Karpas-422 (cell line): ENCODE results near the gene EPN3. TPM values are rescaled to one million over a fixed set of nuclear protein-coding genes. Genes with fewer than 3 reads are reported as not detected.
A peak's percentile ranks its signal among the peaks of the same experiment; 100 is the strongest.

Source experiments
- DNase-seq: peaks from one replicate; pipeline ENCODE4 v3.0.0-alpha.2; 2015
- H2AFZ ChIP-seq: fragments of 200-600 bp; sonication (generic); 2 replicates; pipeline ENCODE4 v1.6.1; 2014; ENCODE audit warnings: antibody characterized with exemption, low read length, mixed read lengths
- H3K27ac ChIP-seq: fragments of 200-600 bp; sonication (generic); 2 replicates; pipeline ENCODE4 v1.5.1; 2014; ENCODE audit warnings: mild to moderate bottlenecking, low read length, moderate library complexity
- H3K27me3 ChIP-seq: fragments of 200-600 bp; sonication (generic); 2 replicates; pipeline ENCODE4 v1.6.1; 2014; ENCODE audit warnings: low read length, mixed read lengths
- H3K36me3 ChIP-seq: fragments of 200-600 bp; sonication (generic); 2 replicates; pipeline ENCODE4 v1.6.1; 2014; ENCODE audit warnings: low read length, mixed read lengths; ENCODE audit not compliant: insufficient read depth
- H3K4me1 ChIP-seq: fragments of 200-600 bp; sonication (generic); 2 replicates; pipeline ENCODE4 v1.6.1; 2014; ENCODE audit warnings: mild to moderate bottlenecking, low read length, mixed read lengths
- H3K4me2 ChIP-seq: fragments of 200-600 bp; sonication (generic); 2 replicates; pipeline ENCODE4 v1.6.1; 2014; ENCODE audit warnings: low read length, low read depth, mild to moderate bottlenecking; ENCODE audit not compliant: poor library complexity, severe bottlenecking
- H3K4me3 ChIP-seq: fragments of 200-600 bp; sonication (generic); 2 replicates; pipeline ENCODE4 v1.5.1; 2014; ENCODE audit warnings: mild to moderate bottlenecking, antibody characterized with exemption, low read length, mixed read lengths
- H3K79me2 ChIP-seq: fragments of 200-600 bp; sonication (generic); 2 replicates; pipeline ENCODE4 v1.6.1; 2014; ENCODE audit warnings: mild to moderate bottlenecking, low read length, mixed read lengths
- H3K9ac ChIP-seq: fragments of 200-600 bp; sonication (generic); 2 replicates; pipeline ENCODE4 v1.6.0; 2014; ENCODE audit warnings: low read length
- H3K9me2 ChIP-seq: fragments of 200-600 bp; sonication (generic), shearing (Covaris generic); replicated peaks from 2 replicates; pipeline ENCODE4 v1.6.0; 2014; ENCODE audit warnings: mild to moderate bottlenecking, low read length, moderate library complexity; ENCODE audit not compliant: insufficient read depth
- H3K9me3 ChIP-seq: fragments of 300-700, 200-600 bp; sonication (generic); 2 replicates; pipeline ENCODE4 v1.6.1; 2014; ENCODE audit warnings: low read length, mixed read lengths
- H4K20me1 ChIP-seq: fragments of 200-600 bp; sonication (generic); 2 replicates; pipeline ENCODE4 v1.6.1; 2014; ENCODE audit warnings: mild to moderate bottlenecking, antibody characterized with exemption, low read length, low read depth; ENCODE audit not compliant: insufficient read depth
- total RNA-seq: library from RNA; depleted of rRNA; stranded (reverse); fragments of >200 nt; shearing (Covaris generic); gene quantifications from 2 replicates; pipeline ENCODE4 v1.2.3, GENCODE V29; 2014; ENCODE audit warnings: low replicate concordance

Gene EPN3
- total RNA-seq, 1 experiment from 2014 or later = not detected

DNA sequence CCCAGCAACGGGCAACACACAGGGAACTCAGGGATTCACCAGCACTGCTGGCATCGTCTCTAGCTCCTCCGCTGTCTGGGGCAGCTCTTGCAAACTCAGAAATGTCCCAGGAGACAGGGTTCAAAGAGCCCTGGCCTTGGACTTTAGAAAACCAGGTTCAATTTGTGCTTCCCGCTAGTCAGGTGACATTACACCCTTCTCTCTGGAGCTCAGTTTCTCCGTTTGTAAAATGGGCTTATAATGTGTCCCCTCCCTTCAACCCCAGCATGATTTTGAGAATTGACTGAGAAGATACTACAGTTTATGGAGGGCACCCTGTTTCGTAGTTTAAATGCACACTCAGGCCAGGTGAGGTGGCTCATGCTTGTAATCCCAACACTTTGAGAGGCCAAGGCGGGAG is 26.2 kb upstream of the EPN3 start:
- Histone ChIP-seq H4K20me1 (no peaks in the 10 kb centered on the region), H3K9me2 (no peaks in the 10 kb centered on the region), H3K4me2 (no peak overlapping the region), H3K4me1 (peaks cover 15% of the 10 kb centered on the region), H3K4me3 (no peak overlapping the region), H3K36me3 (no peaks in the 10 kb centered on the region), H3K27me3 (no peaks in the 10 kb centered on the region), H3K79me2 (no peaks in the 10 kb centered on the region), H3K9ac (no peak overlapping the region), H3K9me3 (no peaks in the 10 kb centered on the region), H2AFZ (no peak overlapping the region), H3K27ac (no peak overlapping the region)
- no peak for DNase-seq

DNA sequence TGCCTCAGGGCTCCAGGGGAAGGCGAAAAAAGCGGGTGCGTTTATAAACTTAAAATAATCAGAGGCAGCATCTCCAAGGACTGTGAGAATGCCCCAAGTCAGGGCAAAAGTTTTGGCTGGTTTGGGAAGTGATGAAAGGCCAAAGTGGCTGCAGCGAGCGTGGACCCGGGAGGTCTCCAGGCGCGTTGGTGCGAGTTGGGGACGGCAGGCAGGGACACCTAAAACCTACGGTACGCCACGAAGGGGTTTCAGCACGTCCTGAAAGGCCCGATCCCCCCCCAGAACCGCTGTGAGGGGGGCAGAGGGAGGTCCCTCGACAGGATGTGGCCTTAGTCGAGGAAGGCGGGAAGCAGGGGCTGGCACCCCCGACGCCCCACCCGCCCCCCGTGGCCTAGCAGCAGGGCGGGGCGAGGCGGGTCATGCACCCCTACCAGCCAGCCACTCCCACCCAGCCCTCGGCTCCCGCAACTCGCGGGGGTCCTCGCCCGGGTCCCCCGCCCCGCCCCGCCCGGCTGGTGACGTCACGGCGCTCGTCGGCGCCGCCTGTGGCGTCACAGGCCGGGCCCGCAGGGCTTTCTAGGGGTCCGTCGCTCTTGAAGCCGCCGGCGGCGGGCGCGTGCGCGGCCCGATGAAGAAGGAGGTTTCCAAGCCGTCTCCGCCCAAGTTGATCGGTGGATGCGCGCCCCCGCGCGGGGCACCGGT is 24.5 kb upstream of the EPN3 start, which contains the start of gene MYCBPAP:
TSS of gene MYCBPAP (plus strand) at position 569 of the 702 bp plus-strand sequence. CDS start 236 bp downstream, outside the sequence.
- H3K4me3 ChIP-seq = peak within 1 kb of the TSS; percentile 94
- H3K9me3 ChIP-seq = no peaks in the 10 kb centered on the region
- H3K36me3 ChIP-seq = no peaks in the 10 kb centered on the region
- peak; percentile 94 for DNase-seq
- H3K79me2 ChIP-seq = no peaks in the 10 kb centered on the region
- H3K4me1 ChIP-seq = peaks cover 15% of the 10 kb centered on the region
- H3K4me2 ChIP-seq = peak within 1 kb of the TSS; percentile 100
- H3K27ac ChIP-seq = no peak within 1 kb of the TSS
- H3K9me2 ChIP-seq = no peaks in the 10 kb centered on the region
- peak within 1 kb of the TSS; percentile 94 for H3K9ac ChIP-seq
- no peaks in the 10 kb centered on the region for H4K20me1 ChIP-seq
- H3K27me3 ChIP-seq = no peaks in the 10 kb centered on the region
- peak within 1 kb of the TSS; percentile 99 for H2AFZ ChIP-seq

DNA sequence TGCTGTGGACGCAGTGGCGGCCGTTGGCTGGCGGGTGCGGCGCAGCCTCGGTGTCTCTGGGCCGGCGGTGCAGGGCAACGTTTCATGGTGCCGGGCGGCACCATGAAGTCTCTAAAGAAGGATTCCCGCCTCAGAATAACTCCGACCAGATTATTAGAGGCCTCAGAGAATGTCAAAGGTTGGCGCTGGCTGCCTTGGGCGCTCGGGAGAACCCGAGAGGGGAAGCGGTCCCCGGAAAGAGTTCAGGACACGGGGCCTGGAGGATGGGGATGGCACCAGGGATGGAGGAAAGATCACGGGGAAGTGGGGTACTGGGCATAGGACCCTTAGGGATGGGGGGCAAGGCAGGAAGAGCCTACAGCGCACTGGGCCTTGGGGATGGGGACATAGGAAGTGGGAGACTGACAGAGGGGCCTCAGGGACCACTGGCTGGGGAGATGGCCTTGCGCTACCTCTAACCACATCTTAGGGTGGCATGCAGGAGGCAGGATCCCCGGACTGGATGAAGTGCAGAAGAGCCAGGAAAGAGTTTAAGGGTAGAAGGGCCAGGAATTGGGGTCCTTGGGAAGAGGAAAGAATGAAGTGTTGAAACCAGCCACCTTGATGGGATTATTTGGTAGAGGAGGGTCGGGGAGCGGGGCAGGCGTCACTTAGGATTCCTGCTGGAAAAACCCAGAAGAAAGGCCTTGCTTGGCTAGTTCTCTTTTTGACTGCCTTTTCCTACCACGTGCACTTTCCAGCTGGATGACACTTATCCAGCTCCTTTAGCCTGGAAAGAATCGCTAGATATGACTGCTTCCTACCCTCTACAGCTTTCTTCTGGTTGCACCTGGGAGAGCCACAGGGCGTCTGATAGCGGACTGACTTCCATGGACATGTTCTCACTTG is 23.7 kb upstream of the EPN3 start:
- Histone ChIP-seq H4K20me1 (no peaks in the 10 kb centered on the region), H3K36me3 (no peaks in the 10 kb centered on the region), H2AFZ (peak overlapping the region; percentile 99), H3K9me2 (no peaks in the 10 kb centered on the region), H3K27ac (no peak overlapping the region), H3K9me3 (no peaks in the 10 kb centered on the region), H3K4me2 (peak overlapping the region; percentile 100), H3K27me3 (no peaks in the 10 kb centered on the region), H3K79me2 (no peaks in the 10 kb centered on the region), H3K9ac (peak overlapping the region; percentile 94), H3K4me3 (peak overlapping the region; percentile 94), H3K4me1 (peaks cover 15% of the 10 kb centered on the region)
- DNase-seq = no peak

DNA sequence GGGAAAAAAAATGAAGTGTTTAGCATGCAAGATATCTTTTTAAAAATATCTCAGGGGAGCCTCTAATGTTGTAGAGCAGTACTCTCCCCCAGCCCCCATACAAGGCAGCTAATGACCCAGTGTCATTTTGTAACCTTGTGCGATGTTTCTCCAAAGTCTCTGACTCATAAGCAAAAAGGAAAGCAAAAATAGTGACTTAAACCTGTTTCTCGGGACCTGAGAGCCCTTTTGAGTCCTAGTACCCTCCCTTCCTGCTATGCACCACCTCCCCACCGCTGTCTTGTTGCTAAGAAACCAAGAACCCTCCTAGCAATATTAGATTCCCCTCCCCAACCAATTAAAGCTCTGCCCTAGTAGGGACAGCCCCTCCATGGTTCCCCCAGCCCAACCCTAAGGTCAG is 21.5 kb upstream of the EPN3 start:
- Histone ChIP-seq H3K9ac (no peak overlapping the region), H3K27ac (no peak overlapping the region)

DNA sequence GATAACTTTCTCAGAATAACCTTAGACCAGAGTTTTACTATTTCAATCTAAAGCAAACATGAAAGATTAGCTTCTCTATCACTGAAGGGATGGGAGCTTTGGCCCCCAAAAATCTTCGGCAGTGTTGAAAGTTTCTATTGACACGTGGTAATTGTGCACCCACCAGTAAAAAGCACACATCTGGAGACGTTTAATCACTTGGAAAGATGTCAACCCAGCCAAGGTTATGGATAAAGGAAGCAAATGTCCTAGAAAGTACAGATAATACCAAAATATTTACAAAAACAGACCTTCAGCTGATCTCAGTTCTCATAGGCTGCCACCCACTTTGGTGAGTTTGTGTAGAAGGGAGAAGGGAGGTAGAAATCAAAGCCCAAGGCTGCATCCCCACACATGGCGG is 19.0 kb upstream of the EPN3 start:
- H2AFZ ChIP-seq = no peak overlapping the region
- no peaks in the 10 kb centered on the region for H3K79me2 ChIP-seq
- peaks cover 16% of the 10 kb centered on the region for H3K4me1 ChIP-seq
- H3K36me3 ChIP-seq = no peaks in the 10 kb centered on the region
- H3K4me2 ChIP-seq = no peak overlapping the region
- no peaks in the 10 kb centered on the region for H4K20me1 ChIP-seq
- no peak overlapping the region for H3K9ac ChIP-seq
- no peaks in the 10 kb centered on the region for H3K9me3 ChIP-seq
- no peaks in the 10 kb centered on the region for H3K9me2 ChIP-seq
- no peaks in the 10 kb centered on the region for H3K27me3 ChIP-seq
- no peak for DNase-seq
- no peak overlapping the region for H3K4me3 ChIP-seq
- H3K27ac ChIP-seq = no peak overlapping the region

More for the DNA sequence above, 21.5 kb upstream of the EPN3 start:
- no peaks in the 10 kb centered on the region for H3K9me2 ChIP-seq
- H3K4me3 ChIP-seq = no peak overlapping the region
- H3K79me2 ChIP-seq = no peaks in the 10 kb centered on the region
- no peak for DNase-seq
- no peak overlapping the region for H3K4me2 ChIP-seq
- no peaks in the 10 kb centered on the region for H4K20me1 ChIP-seq
- peaks cover 23% of the 10 kb centered on the region for H3K4me1 ChIP-seq
- no peaks in the 10 kb centered on the region for H3K27me3 ChIP-seq
- H3K9me3 ChIP-seq = no peaks in the 10 kb centered on the region
- H2AFZ ChIP-seq = no peak overlapping the region
- H3K36me3 ChIP-seq = no peaks in the 10 kb centered on the region

DNA sequence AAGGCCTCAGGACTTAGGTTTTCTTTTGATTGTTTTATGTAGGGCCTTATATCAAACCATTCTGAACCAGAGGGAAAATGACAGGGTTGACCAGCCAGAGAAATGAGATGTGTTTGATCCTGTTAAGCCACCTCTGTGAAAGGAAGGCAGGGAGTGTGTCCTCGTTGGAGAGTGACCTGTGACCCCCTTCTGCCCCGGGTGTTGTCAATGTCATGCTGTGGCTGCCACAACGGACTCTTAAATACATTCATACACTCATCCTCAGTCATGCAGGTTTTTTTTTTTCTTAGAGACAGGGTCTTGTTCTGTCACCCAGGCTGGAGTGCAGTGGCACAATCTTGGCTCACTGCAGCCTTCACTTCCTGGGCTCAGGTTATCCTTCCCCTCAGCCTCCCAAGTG is 18.1 kb upstream of the EPN3 start:
- H4K20me1 ChIP-seq = no peaks in the 10 kb centered on the region
- no peaks in the 10 kb centered on the region for H3K9me3 ChIP-seq
- no peak for DNase-seq
- no peak overlapping the region for H2AFZ ChIP-seq
- H3K4me3 ChIP-seq = no peak overlapping the region
- no peaks in the 10 kb centered on the region for H3K36me3 ChIP-seq
- H3K9me2 ChIP-seq = no peaks in the 10 kb centered on the region
- H3K9ac ChIP-seq = no peak overlapping the region
- no peak overlapping the region for H3K27ac ChIP-seq
- H3K4me1 ChIP-seq = peaks cover 8% of the 10 kb centered on the region
- H3K4me2 ChIP-seq = no peak overlapping the region
- no peaks in the 10 kb centered on the region for H3K27me3 ChIP-seq
- H3K79me2 ChIP-seq = no peaks in the 10 kb centered on the region

DNA sequence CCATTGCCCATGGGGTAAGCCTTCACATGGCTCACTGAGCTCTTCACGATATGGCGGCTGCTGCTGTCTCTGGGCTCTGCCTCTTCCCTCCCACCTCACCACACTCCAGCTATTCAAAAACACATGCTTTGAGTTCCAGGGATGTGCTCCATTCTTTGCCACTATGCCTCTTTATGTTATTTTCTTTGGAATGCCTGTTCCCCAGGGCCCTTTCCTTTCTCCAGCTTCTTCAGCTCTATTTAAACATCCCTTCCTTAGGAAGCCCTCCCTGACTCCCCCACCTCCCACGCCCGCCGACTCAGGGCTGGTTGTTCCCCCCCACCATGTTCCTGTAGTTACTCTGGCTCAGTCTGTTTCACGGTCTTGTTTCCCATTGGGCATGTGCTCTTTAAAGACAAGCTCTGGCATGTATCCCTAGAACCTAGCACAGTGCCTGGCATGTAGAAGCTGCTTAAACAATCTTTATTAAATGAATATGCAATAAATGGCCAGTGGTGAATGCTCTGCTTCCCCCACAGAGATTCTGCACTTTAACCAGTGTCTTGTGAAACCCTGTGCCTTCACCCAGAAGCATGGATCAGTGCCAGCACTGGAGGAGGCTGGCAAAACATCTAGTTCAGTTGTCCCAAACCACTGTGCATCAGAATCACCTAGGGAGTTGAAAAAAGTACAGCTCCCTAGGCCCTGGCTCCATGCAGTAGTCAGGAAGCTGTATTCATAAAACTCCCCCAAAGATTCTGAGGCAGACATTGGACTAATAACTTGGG is 17.4 kb upstream of the EPN3 start:
- Histone ChIP-seq H3K9ac (no peak overlapping the region), H2AFZ (no peak overlapping the region), H3K27ac (no peak overlapping the region), H3K9me2 (no peaks in the 10 kb centered on the region), H3K4me1 (peaks cover 8% of the 10 kb centered on the region), H3K27me3 (no peaks in the 10 kb centered on the region), H3K79me2 (no peaks in the 10 kb centered on the region), H3K4me3 (no peak overlapping the region), H3K4me2 (peak overlapping the region; percentile 7), H3K9me3 (no peaks in the 10 kb centered on the region), H4K20me1 (no peaks in the 10 kb centered on the region), H3K36me3 (no peaks in the 10 kb centered on the region)
- DNase-seq = no peak

DNA sequence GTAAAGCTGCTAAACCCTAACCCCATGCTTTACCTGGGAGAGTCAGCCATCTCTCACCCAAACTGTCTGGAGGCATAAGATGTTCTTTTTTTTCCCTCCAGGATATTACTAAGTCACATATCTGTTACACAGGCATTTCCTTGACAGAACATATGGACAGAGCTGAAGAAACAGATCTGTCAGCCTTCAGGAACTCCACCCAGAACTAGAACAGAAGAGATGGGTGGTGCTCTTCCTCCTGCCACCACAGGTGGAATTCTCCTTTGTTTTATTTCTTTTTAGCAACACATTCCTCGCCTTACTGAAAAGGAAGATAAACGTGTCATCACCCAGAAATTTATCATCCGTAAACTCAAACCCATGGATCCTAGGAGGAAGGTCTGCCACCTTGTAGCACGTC is 15.5 kb upstream of the EPN3 start:
- Histone ChIP-seq H3K79me2 (no peaks in the 10 kb centered on the region), H3K27ac (no peak overlapping the region), H3K4me3 (no peak overlapping the region), H3K9me2 (no peaks in the 10 kb centered on the region), H4K20me1 (no peaks in the 10 kb centered on the region), H3K4me1 (peaks cover 8% of the 10 kb centered on the region), H3K4me2 (no peak overlapping the region), H3K9ac (no peak overlapping the region), H3K9me3 (no peaks in the 10 kb centered on the region), H3K27me3 (no peaks in the 10 kb centered on the region), H3K36me3 (no peaks in the 10 kb centered on the region), H2AFZ (no peak overlapping the region)
- no peak for DNase-seq
